H1 (cell line): ENCODE measurements around the gene ADGRF5. TPM values are rescaled to one million over a fixed set of nuclear protein-coding genes. Genes with fewer than 3 reads are reported as not detected.

Experiments used
- CTCF ChIA-PET: fragments of 300-600 bp; sonication (Branson Sonifier 250); formaldehyde crosslinking; loops from one replicate; lab custom pipeline; 2021; ENCODE audit not compliant: partially characterized antibody; lab: Charles Lee
- POLR2A ChIA-PET: fragments of 300-600 bp; sonication (Branson Sonifier 250); formaldehyde crosslinking; loops from one replicate; lab custom pipeline; 2021; ENCODE audit warnings: inconsistent platforms; ENCODE audit not compliant: partially characterized antibody; lab: Charles Lee
- DNase-seq, 2 experiments: peaks; one replicate each; pipeline versions ENCODE4 v3.0.0 to v3.0.0-alpha.2; 2010 to 2022; ENCODE audit warnings: low spot score in 2 of 2, low read depth in 1 of 2, mixed read lengths in 1 of 2
- FAIRE-seq: peaks from 2 replicates; lab custom pipeline; 2011; peaks lifted over from hg19 to GRCh38; lab: Jason Lieb, UNC
- H2AFZ ChIP-seq: 2 replicates; pipeline ENCODE4 v1.8.1; 2012; ENCODE audit warnings: low read length, inconsistent platforms
- H2AK5ac ChIP-seq: 2 replicates; pipeline ENCODE4 v1.6.1; 2013; ENCODE audit warnings: low read depth, low read length
- H2BK120ac ChIP-seq: replicated peaks from 2 replicates; pipeline ENCODE3; 2013; ENCODE audit warnings: low read depth, low read length, inconsistent platforms
- H2BK12ac ChIP-seq: 2 replicates; pipeline ENCODE4 v1.6.1; 2013; ENCODE audit warnings: low read depth, low read length
- H2BK15ac ChIP-seq: 2 replicates; pipeline ENCODE4 v1.6.1; 2013; ENCODE audit warnings: low read length
- H2BK20ac ChIP-seq: 2 replicates; pipeline ENCODE4 v1.6.1; 2013; ENCODE audit warnings: low read length
- H2BK5ac ChIP-seq: 2 replicates; pipeline ENCODE4 v1.6.1; 2013; ENCODE audit warnings: low read depth, low read length
- H3K14ac ChIP-seq: 2 replicates; pipeline ENCODE4 v1.6.1; 2013; ENCODE audit warnings: inconsistent platforms; ENCODE audit not compliant: insufficient read length
- H3K18ac ChIP-seq: 2 replicates; pipeline ENCODE4 v1.6.1; 2013; ENCODE audit warnings: low read length; ENCODE audit errors: extremely low read depth
- H3K23ac ChIP-seq: 2 replicates; pipeline ENCODE4 v1.6.1; 2013; ENCODE audit warnings: inconsistent platforms; ENCODE audit not compliant: insufficient read length
- H3K23me2 ChIP-seq: 2 replicates; pipeline ENCODE4 v1.6.1; 2013; ENCODE audit warnings: low read depth, low read length
- H3K27ac ChIP-seq: 2 replicates; pipeline ENCODE4 v1.6.1; 2011; ENCODE audit warnings: low read depth, low read length, inconsistent platforms
- H3K27me3 ChIP-seq, 4 experiments: replicated peaks in 1 of 4; 1 replicate in 1 of 4; 2 replicates in 3 of 4; pipeline versions ENCODE4 v1.6.1 to v1.8.1; 2011 to 2013; ENCODE audit warnings: low read length in 3 of 4, mild to moderate bottlenecking in 3 of 4, inconsistent platforms in 2 of 4, mixed read lengths in 2 of 4, moderate library complexity in 1 of 4; ENCODE audit not compliant: control insufficient read depth in 3 of 4, insufficient read depth in 3 of 4; ENCODE audit errors: extremely low read depth in 1 of 4
- H3K36me3 ChIP-seq, 4 experiments: 2 replicates each; pipeline versions ENCODE4 v1.6.1 to v1.8.1; 2011 to 2013; ENCODE audit warnings: mild to moderate bottlenecking in 4 of 4, low read length in 3 of 4, moderate library complexity in 2 of 4, control low read depth in 1 of 4, inconsistent platforms in 1 of 4; ENCODE audit not compliant: insufficient read depth in 4 of 4, control insufficient read depth in 2 of 4
- H3K4ac ChIP-seq: replicated peaks from 2 replicates; pipeline ENCODE3; 2013; ENCODE audit warnings: low read length, low read depth, mixed read lengths, inconsistent platforms; ENCODE audit not compliant: insufficient read length
- H3K4me1 ChIP-seq, 4 experiments: replicated peaks in 1 of 4; 1 replicate in 1 of 4; 2 replicates in 3 of 4; pipeline versions ENCODE4 v1.6.1 to v1.8.1; 2011 to 2013; ENCODE audit warnings: low read length in 3 of 4, inconsistent platforms in 2 of 4, mixed read lengths in 1 of 4; ENCODE audit not compliant: insufficient read depth in 4 of 4, control insufficient read depth in 3 of 4
- H3K4me2 ChIP-seq, 2 experiments: 2 replicates each; pipeline versions ENCODE4 v1.6.1 to v1.8.1; 2011 to 2013; ENCODE audit warnings: low read depth in 2 of 2, low read length in 2 of 2, control low read depth in 1 of 2, inconsistent platforms in 1 of 2, mild to moderate bottlenecking in 1 of 2; ENCODE audit not compliant: insufficient read depth in 1 of 2
- H3K4me3 ChIP-seq, 4 experiments: fragments of 200-600, 300-600 bp in 1 of 4; sonication (generic), shearing (Covaris generic), sonication (Bioruptor Twin) in 1 of 4; 2 replicates each; pipeline versions ENCODE4 v1.5.1 to v1.8.1; 2011 to 2016; ENCODE audit warnings: low read length in 4 of 4, low read depth in 3 of 4, control low read depth in 2 of 4, inconsistent platforms in 2 of 4, mild to moderate bottlenecking in 2 of 4, mixed read lengths in 1 of 4, moderate library complexity in 1 of 4; ENCODE audit not compliant: insufficient read depth in 2 of 4; ENCODE audit errors: extremely low read depth in 1 of 4
- H3K56ac ChIP-seq: replicated peaks from 2 replicates; pipeline ENCODE3; 2013; ENCODE audit warnings: low read depth, mild to moderate bottlenecking, mixed read lengths, low read length, inconsistent platforms; ENCODE audit not compliant: insufficient read length
- H3K79me1 ChIP-seq: 2 replicates; pipeline ENCODE4 v1.6.1; 2013; ENCODE audit warnings: low read depth, low read length, control low read depth
- H3K79me2 ChIP-seq, 2 experiments: 2 replicates each; pipeline versions ENCODE4 v1.6.1 to v1.8.1; 2012 to 2013; ENCODE audit warnings: low read length in 2 of 2, mild to moderate bottlenecking in 2 of 2, inconsistent platforms in 1 of 2; ENCODE audit not compliant: insufficient read depth in 2 of 2, control insufficient read depth in 1 of 2
- H3K9ac ChIP-seq, 4 experiments: replicated peaks in 1 of 4; 1 replicate in 1 of 4; 2 replicates in 3 of 4; pipeline versions ENCODE4 v1.6.1 to v1.8.1; 2011 to 2013; ENCODE audit warnings: low read depth in 3 of 4, low read length in 3 of 4, control low read depth in 2 of 4, mild to moderate bottlenecking in 2 of 4, moderate library complexity in 2 of 4, inconsistent platforms in 1 of 4; ENCODE audit errors: extremely low read depth in 1 of 4
- H3K9me3 ChIP-seq, 2 experiments: 2 replicates each; pipeline versions ENCODE4 v1.6.1 to v1.8.1; 2012 to 2013; ENCODE audit warnings: mild to moderate bottlenecking in 2 of 2, moderate library complexity in 2 of 2, control low read depth in 1 of 2, inconsistent platforms in 1 of 2, low read depth in 1 of 2, low read length in 1 of 2, mixed read lengths in 1 of 2; ENCODE audit not compliant: insufficient read depth in 2 of 2
- H4K20me1 ChIP-seq, 2 experiments: replicated peaks in 1 of 2; 2 replicates each; pipeline versions ENCODE3 to v1.8.1; 2011 to 2013; ENCODE audit warnings: inconsistent platforms in 2 of 2, low read length in 2 of 2, mild to moderate bottlenecking in 1 of 2; ENCODE audit not compliant: insufficient read depth in 2 of 2, control insufficient read depth in 1 of 2
- H4K5ac ChIP-seq: 2 replicates; pipeline ENCODE4 v1.6.1; 2013; ENCODE audit warnings: low read length, low read depth, mixed read lengths, inconsistent platforms; ENCODE audit not compliant: insufficient read length
- H4K8ac ChIP-seq: 2 replicates; pipeline ENCODE4 v1.8.0; 2013; ENCODE audit warnings: mild to moderate bottlenecking, moderate library complexity, low read length, inconsistent platforms; ENCODE audit not compliant: insufficient read depth; ENCODE audit errors: extremely low read depth
- H4K91ac ChIP-seq: replicated peaks from 2 replicates; pipeline ENCODE3; 2013; ENCODE audit warnings: low read length, mixed read lengths, inconsistent platforms; ENCODE audit not compliant: insufficient read length
- CBX5 ChIP-seq: fragments of 300-800, 300-1000 bp; sonication (generic); IDR thresholded peaks from 2 replicates; pipeline ENCODE4 v1.7.1; 2016; ENCODE audit warnings: antibody characterized with exemption, low read length, low read depth
- EP300 ChIP-seq, 2 experiments: IDR thresholded peaks; 1 replicate in 1 of 2; 2 replicates in 1 of 2; pipeline ENCODE4 v1.6.1; 2011 to 2012; ENCODE audit warnings: low read depth in 2 of 2, low read length in 2 of 2, mild to moderate bottlenecking in 2 of 2, borderline replicate concordance in 1 of 2, inconsistent platforms in 1 of 2, moderate library complexity in 1 of 2
- EZH2 ChIP-seq: fragments of 200-600 bp; sonication (generic); IDR thresholded peaks from 2 replicates; pipeline ENCODE4 v1.7.1; 2012; ENCODE audit warnings: low read depth, mild to moderate bottlenecking, moderate library complexity, low read length, inconsistent platforms; ENCODE audit not compliant: severe bottlenecking
- GABPA ChIP-seq: IDR thresholded peaks from 2 replicates; pipeline ENCODE4 v1.6.1; 2011; ENCODE audit warnings: mild to moderate bottlenecking, low read length, moderate library complexity, borderline replicate concordance; ENCODE audit not compliant: insufficient read depth
- HDAC2 ChIP-seq, 2 experiments: fragments of 300-600 bp in 1 of 2; sonication (generic) in 1 of 2; IDR thresholded peaks; 2 replicates each; pipeline ENCODE4 v1.6.1; 2011 to 2012; ENCODE audit warnings: low read depth in 2 of 2, low read length in 2 of 2, mild to moderate bottlenecking in 2 of 2, moderate library complexity in 2 of 2, borderline replicate concordance in 1 of 2, inconsistent platforms in 1 of 2
- HDAC6 ChIP-seq: IDR thresholded peaks from one replicate; pipeline ENCODE4 v1.7.1; 2012; ENCODE audit warnings: low read depth, mild to moderate bottlenecking, inconsistent platforms, low read length, moderate library complexity
- RBBP5 ChIP-seq: IDR thresholded peaks from 2 replicates; pipeline ENCODE4 v1.7.1; 2012; ENCODE audit warnings: low read depth, mild to moderate bottlenecking, inconsistent platforms, low read length, moderate library complexity, borderline replicate concordance
- SIRT6 ChIP-seq: IDR thresholded peaks from one replicate; pipeline ENCODE4 v1.7.1; 2012; ENCODE audit warnings: low read length, inconsistent platforms
- SRF ChIP-seq: IDR thresholded peaks from 2 replicates; pipeline ENCODE4 v1.6.1; 2011; ENCODE audit warnings: mild to moderate bottlenecking, low read depth, low read length, moderate library complexity
- WGBS, 2 experiments: shearing (Covaris generic) in 1 of 2; methylation state at CpG; one replicate each; pipeline versions ENCODE4 v1.1.6 to v1.1.7; 2013 to 2015; ENCODE audit warnings: low lambda C conversion rate in 2 of 2, mixed read lengths in 2 of 2, inconsistent platforms in 1 of 2, low coverage in 1 of 2, missing lambda C conversion rate in 1 of 2; ENCODE audit not compliant: insufficient replicate concordance in 2 of 2, insufficient coverage in 1 of 2, insufficient read length in 1 of 2; ENCODE audit errors: extremely low coverage in 1 of 2, missing lambda C conversion rate in 1 of 2; 5-methylcytosine and 5-hydroxymethylcytosine counted together
- polyA plus RNA-seq, 7 experiments: library from polyadenylated mRNA; depleted of rRNA in 3 of 7; stranded (reverse) in 5 of 7; unstranded in 2 of 7; fragments of >200 nt in 5 of 7; fragments of 200-250 nt in 2 of 7; gene quantifications; 1 replicate in 5 of 7; 2 replicates in 1 of 7; 4 replicates in 1 of 7; pipeline versions ENCODE4 v1.2.1 to v1.2.3, GENCODE V29; 2011 to 2013; ENCODE audit warnings: missing spikeins in 2 of 7, mixed read lengths in 2 of 7
- total RNA-seq: library from RNA; stranded (reverse); fragmentation: NEBNext Ultra II Directional; extraction: Animal tissue kit (Norgen Biotek cat#: 25700); gene quantifications from 2 replicates; pipeline ENCODE4 v1.2.1, GENCODE V29; 2021

Gene ADGRF5
- total and polyA plus RNA-seq, 2 of the 8 experiments (the other 6 are each of a cell fraction or from before 2014, with no cell fraction given): 0.06 TPM; not detected in 1

DNA sequence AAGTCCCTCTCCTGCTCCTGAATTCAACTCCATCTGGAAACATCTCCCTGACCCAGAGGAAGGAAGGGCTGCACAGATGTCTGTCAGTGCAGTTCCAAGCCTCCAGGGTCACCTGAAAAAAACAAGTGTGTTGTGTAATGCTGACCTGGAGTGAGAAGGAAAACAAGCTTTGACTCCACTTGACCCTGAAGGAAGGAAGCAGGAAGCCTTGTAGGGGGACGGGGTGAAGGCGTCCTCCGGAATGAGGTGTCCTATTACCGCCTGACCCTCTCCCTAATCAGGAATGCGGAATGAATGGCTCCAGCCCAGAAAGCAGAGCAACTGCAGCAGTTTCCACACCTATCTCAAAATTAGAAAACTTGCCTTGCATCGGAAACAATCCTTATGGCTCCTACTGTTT is 13.9 kb upstream of the ADGRF5 start:
- Histone ChIP-seq H3K23ac (no peak overlapping the region), H2AK5ac (no peak overlapping the region), H2BK12ac (no peak overlapping the region), H4K8ac (peak overlapping the region; percentile 16; the same call in 1 of the 2 replicates), H3K4ac (no peak overlapping the region), H3K9me3 (no peaks in the 10 kb centered on the region), H3K23me2 (no peaks in the 10 kb centered on the region; the same call in 1 of the 2 replicates), H4K20me1 (no peaks in the 10 kb centered on the region), H3K4me1 (peaks cover 0 to 7% (median 6%) of the 10 kb centered on the region in 4 experiments; a peak in 5 of 7 replicates), H3K4me3 (no peak overlapping the region), H2BK120ac (no peak overlapping the region), H3K79me2 (no peaks in the 10 kb centered on the region), H3K56ac (no peak overlapping the region), H2AFZ (peak overlapping the region; percentile 99), H4K91ac (peak overlapping the region; percentile 5), H3K18ac (peak overlapping the region; percentile 53; the same call in 1 of the 2 replicates), H2BK15ac (no peak overlapping the region), H2BK20ac (peak overlapping the region; percentile 41; the same call in 1 of the 2 replicates), H3K4me2 (peak overlapping the region; percentile 1 to 19; a peak in 2 of 4 replicates), H3K14ac (no peak overlapping the region), H3K27ac (no peak overlapping the region), H3K36me3 (no peaks in the 10 kb centered on the region), H2BK5ac (no peak overlapping the region), H4K5ac (no peak overlapping the region), H3K79me1 (no peaks in the 10 kb centered on the region), H3K27me3 (no peaks in the 10 kb centered on the region), H3K9ac (no peak overlapping the region)
- FAIRE-seq (peak; percentile 19), DNase-seq (peak; percentile 10 to 49)
- POLR2A ChIA-PET: no interaction called here
- CTCF ChIA-PET: interaction anchor here (0.6 to 1.0 kb wide), 2 partner anchors 38 to 73 kb away, joined by 3 read pairs; no protein-coding TSS in a partner anchor
- WGBS, 2 experiments: 57% methylated on average over 6 of the region's 6 CpGs; no CpG with 5 or more reads in 1 of the 2 experiments
- TF ChIP-seq GABPA (no peak), CBX5 (no peak), HDAC2 (IDR thresholded peaks at IDR 0.05; ENCODE audit: borderline replicate concordance in 1 of 2, low read depth in 2 of 2, low read length in 2 of 2) (no peak), HDAC6 (no peak), EZH2 (no peak), RBBP5 (no peak), EP300 (IDR thresholded peaks at IDR 0.05; ENCODE audit: borderline replicate concordance in 1 of 2, low read depth in 2 of 2, low read length in 2 of 2) (no peak), SRF (no peak), SIRT6 (no peak)
